Amniotic stem cell (primary cell): ENCODE data around the gene ACER2.
A peak's percentile ranks its signal among the peaks of the same experiment; 100 is the strongest.

Experiments used
- DNase-seq: peaks from one replicate; lab custom pipeline; 2025; lab: John Stamatoyannopoulos, UW

ACER2 gene

DNA sequence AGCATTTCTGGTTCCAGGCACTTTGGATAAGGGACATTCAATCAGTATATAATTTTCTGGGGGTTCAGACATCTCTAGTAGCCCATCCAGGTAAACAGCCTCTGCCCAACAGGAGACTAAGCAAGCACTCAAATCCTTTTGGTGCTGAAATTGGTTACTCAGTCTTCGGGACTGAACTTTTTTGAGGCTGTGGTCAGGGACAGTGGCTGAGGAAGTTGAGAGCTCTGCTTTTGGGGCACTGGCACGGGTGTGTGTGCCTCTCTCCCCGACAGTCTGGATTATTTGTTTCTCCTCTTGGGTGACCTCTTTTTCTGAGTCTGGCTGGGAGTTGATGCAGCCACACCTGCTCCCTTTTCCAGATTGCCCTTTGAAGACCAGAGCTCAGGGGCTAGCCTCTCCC lies 47.6 kb downstream of the ACER2 start:
- no peak for DNase-seq

DNA sequence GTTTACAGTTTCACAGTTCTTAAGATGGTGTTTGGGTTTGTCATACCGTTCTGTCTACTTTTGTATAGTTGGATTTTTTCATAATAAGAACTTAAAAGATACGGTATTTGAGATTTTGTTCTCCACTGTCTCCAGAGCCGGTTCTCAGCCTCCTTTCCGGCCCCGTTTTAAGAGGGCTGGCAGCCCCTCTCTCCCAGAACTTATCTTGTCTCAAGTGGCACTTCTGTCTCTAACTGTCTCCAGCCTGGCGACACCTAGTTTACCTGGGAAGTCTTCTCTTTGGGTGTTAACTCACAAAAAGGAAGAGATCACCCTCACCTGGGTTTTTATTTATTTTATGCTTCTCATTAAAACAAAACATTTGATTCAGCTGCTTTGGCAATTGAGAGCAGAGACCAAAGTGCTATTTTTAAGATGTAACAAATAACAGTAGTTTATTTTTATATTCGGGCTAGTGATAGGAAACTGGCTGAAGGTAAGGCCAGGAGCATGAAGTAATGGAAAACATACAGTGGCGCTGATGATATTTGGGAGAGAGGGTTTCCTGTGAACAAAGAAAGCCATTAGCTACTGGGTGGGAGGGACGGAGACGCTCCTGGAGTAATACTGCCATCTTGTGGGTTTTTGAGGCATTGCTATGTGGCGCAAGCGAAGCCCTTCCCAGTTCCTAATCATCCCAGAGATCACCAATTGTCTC lies 48.3 kb downstream of the ACER2 start:
- peak; percentile 53 for DNase-seq

DNA sequence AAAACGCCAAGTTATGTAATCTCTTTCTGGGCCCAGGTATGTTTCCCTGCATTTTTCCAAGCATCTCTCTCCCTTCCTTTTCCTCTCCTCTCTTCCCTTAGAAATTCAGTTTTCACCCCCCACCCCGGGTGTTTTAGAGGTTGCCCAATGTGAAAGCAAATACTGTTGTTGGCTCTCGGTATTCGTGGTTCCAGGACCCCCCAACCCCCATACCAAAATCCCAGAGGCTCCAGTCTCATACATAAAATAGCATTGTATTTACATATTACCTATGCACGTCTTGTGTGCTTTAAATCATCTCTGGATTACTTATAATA lies 48.8 kb downstream of the ACER2 start:
- no peak for DNase-seq

DNA sequence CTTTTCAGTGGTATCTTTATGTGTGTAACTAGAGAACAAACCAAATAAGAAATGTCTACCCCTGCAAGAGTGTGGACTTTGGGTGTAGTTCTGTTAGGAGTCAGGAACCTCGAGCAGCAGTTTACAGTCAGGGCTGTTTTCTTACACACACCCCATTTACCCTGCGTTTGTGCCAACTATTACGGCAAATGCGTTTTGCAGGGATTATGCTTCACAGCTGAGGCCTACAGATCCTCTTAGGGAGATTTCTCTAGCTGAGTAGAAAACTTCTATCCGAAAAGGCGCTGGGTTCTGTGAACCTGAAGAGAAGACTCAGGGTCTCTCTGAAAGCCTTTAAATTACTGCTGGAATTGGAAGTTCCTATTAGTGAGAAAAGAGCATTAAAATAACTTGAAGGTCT lies 51.4 kb downstream of the ACER2 start:
- DNase-seq: no peak

DNA sequence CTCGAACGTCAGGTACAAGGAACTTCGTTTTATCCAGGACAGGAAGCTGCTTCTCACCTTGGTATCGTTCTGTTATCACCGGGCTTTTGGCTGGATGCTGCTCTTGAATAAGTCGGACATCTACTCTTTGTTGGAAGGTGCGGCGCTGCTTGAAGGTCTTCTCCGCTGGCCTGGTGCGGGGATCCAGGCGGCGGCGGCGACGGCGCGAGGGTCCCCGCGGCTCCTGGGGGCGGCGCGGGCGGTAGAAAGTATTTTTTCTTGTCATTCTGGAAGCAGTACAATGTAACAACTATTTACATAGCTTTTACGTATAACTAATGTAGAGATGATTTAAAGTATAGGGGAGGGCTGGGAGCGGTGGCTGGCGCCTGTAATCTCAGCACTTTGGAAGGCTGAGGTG lies 52.3 kb downstream of the ACER2 start:
- no peak for DNase-seq

DNA sequence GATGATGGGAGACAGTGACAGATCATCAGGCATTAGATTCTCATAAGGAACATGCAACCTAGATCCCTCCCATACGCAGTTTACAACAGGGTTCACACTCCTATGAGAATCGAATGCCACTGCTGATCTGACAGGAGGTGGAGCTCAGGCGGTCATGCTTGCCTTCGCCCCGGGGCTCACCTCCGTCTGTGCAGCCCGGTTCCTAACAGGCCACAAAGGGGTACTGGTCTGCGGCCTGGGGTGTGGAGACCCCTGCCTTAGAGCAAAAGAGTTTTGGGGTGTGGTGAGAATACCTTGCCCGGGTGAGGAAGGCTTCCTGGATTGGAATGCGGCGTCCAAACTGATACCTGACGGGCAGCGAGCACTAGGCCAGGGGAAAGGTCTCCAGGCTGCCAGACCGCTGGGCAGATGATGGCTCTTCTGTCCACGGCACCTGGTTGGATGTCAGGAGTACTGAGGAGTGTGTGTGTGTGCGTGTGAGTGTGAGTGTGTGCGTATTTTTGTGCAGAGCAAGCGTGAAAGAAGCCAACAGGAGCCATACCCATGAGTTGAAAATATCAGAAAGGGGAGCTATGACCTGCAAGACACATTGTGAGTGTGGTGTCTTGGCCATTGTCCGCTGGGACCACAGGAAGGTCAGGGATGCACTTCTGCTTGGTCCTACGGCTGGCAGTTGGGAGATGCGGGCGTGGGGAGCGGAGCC lies 55.4 kb downstream of the ACER2 start:
- DNase-seq: no peak

DNA sequence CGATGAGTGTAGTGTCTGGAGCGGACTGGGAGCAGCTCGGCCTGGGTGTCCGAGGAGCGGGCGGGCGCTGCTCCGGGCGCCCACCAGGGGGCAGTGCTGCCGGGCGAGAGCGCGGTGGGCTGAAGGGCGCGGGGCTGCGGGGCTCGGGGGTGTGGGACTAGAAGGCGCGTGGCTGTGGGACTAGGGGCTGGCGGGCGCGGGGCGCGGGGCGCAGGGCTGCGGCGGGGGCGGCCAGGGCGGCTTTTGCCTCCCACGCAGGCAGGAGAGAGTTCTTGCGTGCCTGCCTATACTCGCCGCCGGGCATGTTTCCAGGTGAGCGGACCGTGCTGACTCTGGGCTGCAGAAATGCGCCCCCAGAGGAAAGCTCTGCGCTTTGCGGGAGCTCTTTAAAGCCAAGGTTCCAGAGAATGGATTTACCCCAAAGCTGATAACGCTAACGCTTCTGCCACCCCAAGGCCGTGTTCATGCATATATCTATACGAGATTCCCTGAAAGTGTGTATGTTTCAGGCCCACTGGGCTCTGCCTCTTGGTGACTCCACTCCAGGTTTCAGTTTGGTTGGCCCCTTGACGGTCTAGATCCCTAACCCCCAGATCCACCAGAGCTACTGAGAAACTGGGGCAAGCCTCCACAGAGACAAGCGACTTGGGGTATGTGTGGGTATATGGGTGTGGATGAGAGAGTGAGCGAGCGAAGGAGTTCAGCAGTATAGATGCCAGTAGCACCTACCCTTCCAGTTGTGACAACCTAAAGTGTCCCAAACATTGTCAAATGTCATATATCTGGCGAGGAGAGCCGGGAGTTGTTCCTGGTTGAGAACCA lies 56.2 kb downstream of the ACER2 start:
- no peak for DNase-seq

DNA sequence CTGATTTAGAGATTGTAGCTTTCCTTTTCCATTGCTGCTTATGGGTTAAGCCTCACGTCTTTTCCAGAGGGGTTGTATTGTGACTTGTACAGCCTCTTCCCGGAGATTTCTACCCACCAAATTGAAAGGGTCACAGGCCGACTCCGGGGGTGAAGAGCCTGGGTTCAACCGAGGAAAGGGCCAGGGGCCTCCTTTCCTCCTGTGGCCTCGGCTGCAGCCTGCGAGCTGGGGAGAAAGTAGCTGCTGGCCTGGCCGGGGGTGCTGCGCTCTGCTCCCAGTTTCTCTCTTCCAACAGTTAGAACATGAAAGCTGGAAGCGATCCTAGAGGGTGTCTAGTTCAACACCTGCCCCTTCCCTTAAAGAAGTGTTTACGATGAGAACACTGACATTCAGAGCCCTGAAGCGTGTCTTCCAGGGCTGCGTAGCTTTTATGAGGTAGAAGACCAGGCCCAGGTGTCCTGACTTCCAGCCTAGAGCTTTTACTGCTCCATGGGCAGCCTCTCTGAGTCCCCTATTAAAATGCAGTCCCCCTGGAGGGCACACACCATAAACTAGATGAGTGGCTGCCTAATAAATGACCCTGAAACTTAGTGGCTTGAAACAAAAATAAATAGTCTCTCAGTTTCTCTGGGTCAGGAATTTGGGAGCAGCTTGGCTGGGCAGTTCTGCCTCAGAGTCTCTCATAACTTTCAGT lies 56.9 kb downstream of the ACER2 start:
- DNase-seq: no peak

DNA sequence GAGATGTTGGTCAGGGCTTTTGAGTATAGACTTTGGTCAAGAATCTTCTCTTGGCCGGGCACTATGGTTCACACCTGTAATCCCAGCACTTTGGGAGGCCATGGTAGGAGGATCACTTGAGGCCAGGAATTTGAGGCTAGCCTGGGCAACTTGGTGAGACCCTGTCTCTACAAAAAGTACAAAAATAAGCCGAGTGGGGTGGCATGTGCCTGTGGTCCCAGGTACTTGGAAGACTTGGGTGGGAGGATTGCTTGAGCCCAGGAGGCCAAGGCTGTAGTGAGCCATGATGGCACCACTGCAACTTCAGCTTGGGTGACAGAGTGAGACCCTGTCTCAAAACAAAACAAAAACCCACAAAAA lies 57.5 kb downstream of the ACER2 start:
- DNase-seq: no peak

DNA sequence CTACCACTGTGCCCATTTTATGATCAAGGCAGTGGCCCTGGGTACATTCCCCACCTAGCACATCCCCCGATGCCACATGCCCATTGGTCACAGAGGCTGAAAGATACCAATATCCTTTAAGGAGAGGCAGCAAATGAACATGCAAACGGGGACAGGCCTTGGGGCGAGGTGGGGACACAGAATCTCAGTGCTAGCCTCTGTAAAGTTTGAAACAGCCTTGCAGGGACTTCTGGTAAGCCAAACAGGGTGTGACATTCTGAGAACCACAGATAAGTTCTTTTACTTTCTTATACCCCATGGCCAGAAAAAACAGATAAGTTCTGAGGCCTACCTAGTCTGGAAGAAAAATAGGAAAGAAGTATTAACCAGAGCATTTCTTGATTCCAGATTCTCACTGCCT lies 60.5 kb downstream of the ACER2 start:
- DNase-seq: no peak

DNA sequence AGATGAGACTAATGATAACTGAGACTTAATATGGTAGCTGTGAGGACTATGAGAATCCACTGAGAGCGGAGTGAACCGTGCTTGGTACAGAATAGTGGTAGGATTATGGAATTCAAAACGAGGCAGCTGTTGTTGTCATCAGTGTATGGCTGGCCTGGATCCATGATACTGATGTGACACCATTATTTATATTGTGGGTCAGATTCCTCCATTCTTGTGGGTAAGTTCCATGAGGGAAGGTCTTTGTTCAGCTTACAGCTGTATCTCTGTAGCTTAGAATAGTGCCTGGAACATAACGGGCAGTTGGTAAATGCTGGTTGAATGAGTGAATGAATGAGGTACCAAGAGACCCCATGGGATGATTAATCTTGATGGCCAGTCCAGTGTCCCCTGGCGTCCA lies 61.8 kb downstream of the ACER2 start:
- DNase-seq: no peak

DNA sequence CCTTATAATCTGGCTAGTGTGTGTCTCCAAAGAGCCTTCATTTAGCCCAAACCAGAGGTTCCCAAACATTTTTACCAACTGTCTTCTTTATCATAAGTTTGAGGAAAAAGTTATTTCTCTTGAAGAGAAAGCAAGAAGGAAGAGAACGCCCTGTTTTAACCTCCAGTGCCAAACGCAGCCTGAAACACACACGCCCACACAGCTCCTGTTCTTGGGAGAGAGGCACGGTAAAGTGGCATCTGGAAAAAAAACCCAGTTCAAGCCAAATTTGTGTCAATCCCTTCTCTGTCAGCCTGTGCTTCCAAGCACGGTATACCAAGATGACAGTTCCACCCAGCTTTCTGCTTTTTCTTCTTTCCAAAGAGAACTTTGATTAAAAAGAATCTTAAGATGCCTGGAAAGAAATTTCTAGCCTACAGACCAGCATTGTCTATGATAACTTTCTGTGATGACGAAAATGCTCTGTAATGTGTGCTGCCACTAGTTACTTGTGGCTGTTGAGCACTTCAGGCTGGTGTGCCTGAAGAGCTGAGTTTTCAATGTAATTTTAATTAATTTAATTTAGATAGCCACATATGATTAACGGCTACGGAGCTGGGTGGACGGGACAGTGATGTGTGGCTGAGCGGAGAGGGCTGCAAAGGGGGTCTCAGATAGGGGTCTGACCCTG lies 62.3 kb downstream of the ACER2 start:
- no peak for DNase-seq

DNA sequence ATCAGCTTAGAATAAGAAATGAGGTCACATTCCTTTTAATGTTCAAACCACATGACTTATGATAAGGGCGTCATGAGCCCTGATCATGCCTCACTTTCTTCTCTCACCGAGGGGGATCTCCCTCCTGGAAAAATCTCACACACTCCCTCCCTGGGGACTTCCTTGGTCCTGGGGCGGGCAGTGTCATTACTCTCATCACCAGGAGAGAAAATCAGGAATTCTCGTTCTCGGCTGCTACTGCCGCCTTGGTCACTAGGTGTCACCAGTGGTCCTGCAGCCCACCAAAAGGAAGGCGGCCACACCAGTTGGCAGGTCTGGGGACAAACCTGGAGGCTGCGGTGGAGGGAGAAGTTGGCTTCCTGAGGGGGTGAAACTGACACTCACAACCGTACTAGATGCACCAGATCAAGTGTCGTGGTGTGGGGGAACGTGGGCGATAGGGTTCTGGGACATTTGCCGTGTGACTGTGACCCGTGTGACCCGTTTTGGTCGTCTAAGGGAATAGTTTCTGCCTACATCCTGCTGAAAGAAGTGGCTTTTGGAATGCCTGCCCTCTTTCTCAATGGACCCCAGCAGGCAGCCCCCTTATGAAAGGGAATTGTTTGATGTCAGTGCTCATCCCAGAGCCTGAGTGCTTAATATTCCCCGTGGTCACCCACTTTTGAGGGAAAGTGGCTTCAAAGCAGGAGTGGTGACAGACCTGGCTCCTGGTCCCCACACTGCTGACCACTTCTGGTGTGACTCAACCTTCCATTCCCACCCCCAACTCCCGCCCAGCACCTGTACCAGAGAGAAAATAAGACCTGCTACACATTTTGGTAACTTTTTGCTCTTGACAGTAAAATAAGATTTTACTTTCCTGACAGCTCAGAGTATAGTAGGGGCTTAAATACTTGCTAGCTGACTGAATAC lies 63.2 kb downstream of the ACER2 start:
- DNase-seq: peak; percentile 17

DNA sequence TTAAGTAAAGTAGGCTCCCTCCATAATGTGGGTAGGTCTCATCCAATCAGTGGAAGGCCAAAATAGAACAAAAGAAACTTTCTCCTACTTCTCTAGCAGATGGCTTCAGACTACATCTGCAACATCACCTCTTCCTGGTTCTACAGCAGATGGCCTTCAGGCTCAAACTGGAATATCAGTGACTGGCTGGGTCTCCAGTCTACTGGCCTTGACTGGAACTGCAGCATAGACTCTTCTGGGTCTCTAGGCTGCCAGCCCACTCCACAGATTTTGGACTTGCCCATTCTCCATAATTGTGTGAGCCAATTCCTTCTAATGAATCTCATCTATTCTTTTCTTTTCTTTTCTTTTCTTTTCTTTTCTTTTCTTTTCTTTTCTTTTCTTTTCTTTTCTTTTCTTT lies 64.8 kb downstream of the ACER2 start:
- no peak for DNase-seq

DNA sequence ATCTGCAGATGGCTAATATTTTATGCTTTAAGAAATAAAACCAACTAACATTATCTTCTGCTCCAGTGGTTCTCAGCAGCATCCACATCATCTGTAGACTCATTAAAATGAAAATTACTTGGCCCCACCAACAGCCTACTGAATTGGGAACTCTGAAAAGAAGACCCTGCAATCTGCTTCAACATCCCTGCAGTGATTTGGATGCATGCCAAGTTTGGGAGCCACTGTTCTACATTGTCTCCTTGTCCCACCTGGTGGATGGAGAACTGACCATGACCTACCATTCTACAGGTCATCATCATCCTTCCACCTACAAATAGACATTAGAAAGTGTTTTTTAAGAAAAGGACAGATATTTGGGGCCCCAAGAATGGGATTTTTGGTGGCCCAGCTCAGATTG lies 71.1 kb downstream of the ACER2 start:
- no peak for DNase-seq

DNA sequence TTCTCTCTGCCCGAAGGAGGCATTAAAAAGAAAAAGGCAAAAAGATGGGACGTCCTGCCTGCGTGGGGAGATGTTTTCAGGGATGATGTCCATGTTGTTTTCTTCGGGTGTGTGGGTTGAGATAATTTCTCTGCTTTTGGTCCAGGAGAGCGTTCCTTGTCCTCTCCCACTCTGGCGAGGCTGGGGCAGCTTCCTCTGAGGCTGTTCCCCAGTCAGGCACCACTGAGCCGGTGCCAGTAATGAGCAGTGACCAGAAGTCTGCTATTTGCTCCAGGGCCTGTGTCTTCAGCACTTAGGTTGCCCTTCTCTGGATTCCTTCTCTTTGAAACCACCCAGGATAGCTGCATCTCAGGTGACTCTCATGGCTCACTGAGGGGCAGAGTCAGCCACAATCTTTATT lies 71.5 kb downstream of the ACER2 start:
- no peak for DNase-seq

DNA sequence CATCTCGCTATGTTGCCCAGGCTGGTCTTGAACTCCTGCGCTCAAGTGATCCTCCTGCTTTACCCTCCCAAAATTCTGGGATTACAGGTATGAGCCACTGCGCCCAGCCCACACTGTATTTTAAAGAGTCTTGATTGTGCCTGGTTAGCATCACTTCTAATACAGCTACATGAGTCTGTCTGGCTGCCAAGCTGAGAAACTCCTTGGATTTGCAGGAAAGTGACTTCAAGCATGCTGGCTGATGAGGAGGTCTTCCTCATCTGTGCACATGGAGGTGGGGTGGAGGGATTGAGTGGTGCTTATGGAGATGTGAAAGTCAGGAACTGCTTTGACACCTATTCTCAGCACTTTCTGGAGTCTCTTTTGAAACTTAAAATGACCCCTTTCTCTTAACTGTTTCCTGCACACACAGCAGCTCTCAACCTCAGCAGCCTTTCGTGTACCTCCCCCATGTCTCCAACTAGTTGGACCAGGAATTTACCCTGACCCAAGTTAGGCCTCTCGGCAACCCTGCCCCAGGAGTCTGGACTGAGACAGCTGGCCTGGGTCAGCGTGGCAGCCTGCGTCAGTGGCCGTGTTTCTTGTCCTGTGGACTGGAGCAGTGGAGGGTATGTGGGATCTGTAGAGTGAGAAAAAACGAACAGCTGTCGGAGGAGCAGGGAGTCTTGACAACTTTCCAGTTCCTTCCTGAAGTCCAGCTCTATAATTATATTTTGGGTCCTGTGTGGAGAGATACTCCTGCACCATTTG lies 72.5 kb downstream of the ACER2 start:
- DNase-seq: no peak

DNA sequence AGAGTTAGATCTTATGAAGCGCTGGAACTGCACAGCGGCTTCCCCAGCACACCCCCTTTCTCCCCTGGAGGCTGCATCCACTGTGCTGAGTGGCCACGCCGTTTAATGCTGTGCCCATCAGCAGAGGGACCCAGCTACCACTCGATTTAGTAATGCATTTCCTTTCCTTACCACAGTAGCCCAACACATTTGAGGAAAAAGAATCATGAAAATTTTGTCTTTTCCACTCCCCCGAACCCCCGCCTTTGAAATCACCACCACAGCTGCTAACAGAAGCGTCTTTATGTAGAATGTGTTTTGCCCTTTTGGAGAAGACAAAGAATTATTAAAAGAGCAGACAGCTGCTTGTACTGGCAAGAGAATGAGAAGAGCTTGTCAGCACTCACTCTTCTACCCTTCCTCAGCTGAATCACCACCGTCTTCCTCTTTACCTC lies 73.2 kb downstream of the ACER2 start:
- DNase-seq: no peak

DNA sequence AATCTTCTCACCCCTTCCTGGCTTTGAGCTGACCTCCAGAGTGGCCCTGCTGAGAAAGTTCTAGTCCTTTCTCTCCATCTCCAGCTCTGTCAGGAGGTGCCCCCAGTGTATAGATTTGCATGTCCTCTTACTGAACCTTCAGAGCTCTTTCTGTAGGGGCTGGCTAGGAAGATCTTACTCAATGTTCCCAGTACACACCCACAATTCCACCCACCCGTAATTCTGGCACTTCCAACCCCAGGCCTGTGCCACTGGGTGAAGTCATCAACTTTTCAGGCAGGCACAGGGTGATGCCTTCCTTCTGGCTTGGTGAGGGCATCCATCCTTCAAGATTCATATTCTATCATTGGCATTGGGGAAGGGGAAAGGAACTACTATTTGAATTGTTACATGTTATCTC lies 75.9 kb downstream of the ACER2 start:
- no peak for DNase-seq

DNA sequence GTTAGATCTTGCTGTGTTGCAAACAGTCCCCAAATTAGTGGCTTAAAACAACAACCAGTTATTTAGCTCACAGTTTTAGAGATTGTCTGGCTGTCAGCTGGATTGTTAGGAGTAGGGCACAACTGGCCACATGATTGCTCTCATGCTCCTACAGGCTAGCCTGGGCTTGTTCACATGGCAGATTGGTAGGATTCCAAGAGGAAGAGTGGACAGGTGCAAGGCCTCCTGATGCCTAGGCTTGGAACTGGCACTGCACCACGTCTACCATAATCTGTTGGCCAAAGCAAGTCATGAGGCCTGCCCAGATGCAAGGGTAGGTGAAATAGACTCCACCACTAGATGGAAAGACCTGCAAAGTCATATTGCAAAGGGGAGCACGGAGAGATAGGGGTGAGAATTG lies 76.4 kb downstream of the ACER2 start:
- no peak for DNase-seq
